GM19455 (cell line): Measurements from ENCODE around the gene CRADD.

Experiments used
- ATAC-seq: cut with Tn5 transposase; IDR thresholded peaks from one replicate; pipeline ENCODE4 v1.9.1; 2021; ENCODE audit not compliant: unreplicated experiment

The CRADD gene

GRCh38 chr12:93670104-93670503, 7.1 kb upstream of the CRADD start:
- no peak for ATAC-seq

- ATAC-seq, result no peak
These were observed 6.1 kb upstream of the CRADD start for GRCh38 chr12:93671044-93671443.

GRCh38 chr12:93673084-93673483, 4.1 kb upstream of the CRADD start:
- ATAC-seq, result no peak

- ATAC-seq, result no peak
These were observed 2.8 kb upstream of the CRADD start for GRCh38 chr12:93674386-93674785.

GRCh38 chr12:93676408-93677194, 574 bp upstream of the CRADD start:
- no peak for ATAC-seq

GRCh38 chr12:93678779-93679178, 1.6 kb downstream of the CRADD start:
- no peak for ATAC-seq

- ATAC-seq, result no peak
These were observed 2.2 kb downstream of the CRADD start for GRCh38 chr12:93679308-93679925.

GRCh38 chr12:93680006-93680405, 2.8 kb downstream of the CRADD start:
- no peak for ATAC-seq

- ATAC-seq, result no peak
These were observed 5.7 kb downstream of the CRADD start for GRCh38 chr12:93682846-93683261.

GRCh38 chr12:93683410-93683809, 6.2 kb downstream of the CRADD start:
- no peak for ATAC-seq

- no peak for ATAC-seq
These were observed 7.5 kb downstream of the CRADD start for GRCh38 chr12:93684716-93685115.

GRCh38 chr12:93686572-93687356, 9.6 kb downstream of the CRADD start:
- no peak for ATAC-seq

GRCh38 chr12:93689076-93689834, 12.1 kb downstream of the CRADD start:
- no peak for ATAC-seq

GRCh38 chr12:93696462-93696861, 19.3 kb downstream of the CRADD start:
- no peak for ATAC-seq

- no peak for ATAC-seq
These were observed 21.3 kb downstream of the CRADD start for GRCh38 chr12:93698307-93699092.

GRCh38 chr12:93699271-93700145, 22.3 kb downstream of the CRADD start:
- ATAC-seq, result no peak

- ATAC-seq, result no peak
These were observed 25.6 kb downstream of the CRADD start for GRCh38 chr12:93702707-93703315.

- no peak for ATAC-seq
These were observed 26.9 kb downstream of the CRADD start for GRCh38 chr12:93704122-93704521.

- no peak for ATAC-seq
These were observed 27.4 kb downstream of the CRADD start for GRCh38 chr12:93704625-93705024.
